DND-41 (cell line): Measurements from ENCODE around the gene OSBPL1A.

Experiments
- ATAC-seq: fragments of 200-7000 bp; cut with Tn5 transposase; 3 replicates; pipeline ENCODE4 v1.9.1; 2021; ENCODE audit warnings: low read depth; ENCODE audit not compliant: insufficient read depth
- DNase-seq: peaks from one replicate; pipeline ENCODE4 v3.0.0-alpha.2; 2020
- H2AFZ ChIP-seq: 2 replicates; pipeline ENCODE4 v1.6.0; 2012; ENCODE audit warnings: low read depth, low read length
- H3K27ac ChIP-seq: 2 replicates; pipeline ENCODE4 v1.5.1; 2012; ENCODE audit warnings: low read length, inconsistent platforms
- H3K27me3 ChIP-seq: fragments of 200-600 bp; sonication (generic); 2 replicates; pipeline ENCODE4 v1.6.0; 2012; ENCODE audit warnings: low read length, mild to moderate bottlenecking, inconsistent platforms; ENCODE audit not compliant: insufficient read depth, poor library complexity
- H3K36me3 ChIP-seq: 2 replicates; pipeline ENCODE4 v1.5.1; 2012; ENCODE audit warnings: low read length, inconsistent platforms; ENCODE audit not compliant: insufficient read depth
- H3K4me1 ChIP-seq: 2 replicates; pipeline ENCODE4 v1.5.1; 2012; ENCODE audit warnings: mild to moderate bottlenecking, low read length; ENCODE audit not compliant: insufficient read depth
- H3K4me2 ChIP-seq: 2 replicates; pipeline ENCODE4 v1.6.0; 2012; ENCODE audit warnings: mild to moderate bottlenecking, moderate library complexity, low read length, inconsistent platforms; ENCODE audit not compliant: insufficient read depth
- H3K4me3 ChIP-seq, 2 experiments: fragments of 200-600 bp in 1 of 2; shearing (Covaris generic) in 1 of 2; 2 replicates each; pipeline ENCODE4 v1.5.1; 2012 to 2016; ENCODE audit warnings: inconsistent platforms in 2 of 2, low read length in 2 of 2, mild to moderate bottlenecking in 2 of 2, low read depth in 1 of 2, moderate library complexity in 1 of 2
- H3K79me2 ChIP-seq: 2 replicates; pipeline ENCODE4 v1.6.0; 2012; ENCODE audit warnings: low read length, inconsistent platforms; ENCODE audit not compliant: insufficient read depth
- H3K9ac ChIP-seq: 2 replicates; pipeline ENCODE4 v1.6.0; 2012; ENCODE audit warnings: low read depth, mild to moderate bottlenecking, inconsistent platforms, low read length, moderate library complexity
- H3K9me3 ChIP-seq: 2 replicates; pipeline ENCODE4 v1.5.1; 2012; ENCODE audit warnings: low read length, moderate library complexity, mild to moderate bottlenecking, inconsistent platforms; ENCODE audit not compliant: insufficient read depth, severe bottlenecking
- H4K20me1 ChIP-seq: 2 replicates; pipeline ENCODE4 v1.6.0; 2012; ENCODE audit warnings: low read length; ENCODE audit not compliant: insufficient read depth
- CTCF ChIP-seq: IDR thresholded peaks from 2 replicates; pipeline ENCODE4 v1.5.1; 2012; ENCODE audit warnings: borderline replicate concordance, low read length, moderate library complexity, mild to moderate bottlenecking; ENCODE audit not compliant: poor library complexity, severe bottlenecking; ENCODE audit errors: extremely low read depth
- EZH2 ChIP-seq: IDR thresholded peaks from 3 replicates; pipeline ENCODE4 v1.6.1; 2012; ENCODE audit warnings: borderline replicate concordance, low read depth, mild to moderate bottlenecking, moderate library complexity, low read length, inconsistent platforms; ENCODE audit not compliant: severe bottlenecking

The OSBPL1A gene

GRCh38 chr18:24296276-24296675 is 101.3 kb downstream of the OSBPL1A start:
- TF ChIP-seq EZH2 (no peak), CTCF (no peak)
- ATAC-seq (no peak), DNase-seq (no peak)
- Histone ChIP-seq H3K9ac (no peak overlapping the region), H3K27ac (no peak overlapping the region), H2AFZ (no peak overlapping the region), H3K36me3 (no peaks in the 10 kb centered on the region), H3K4me2 (no peak overlapping the region), H4K20me1 (no peaks in the 10 kb centered on the region), H3K79me2 (no peaks in the 10 kb centered on the region), H3K9me3 (no peaks in the 10 kb centered on the region), H3K4me1 (no peaks in the 10 kb centered on the region), H3K4me3 (no peak overlapping the region), H3K27me3 (peaks cover 2% of the 10 kb centered on the region)

- no peak overlapping the region for H3K4me2 ChIP-seq
- no peaks in the 10 kb centered on the region for H3K9me3 ChIP-seq
- H2AFZ ChIP-seq, result no peak overlapping the region
- no peak overlapping the region for H3K4me3 ChIP-seq
- H3K27me3 ChIP-seq, result peaks cover 2% of the 10 kb centered on the region
- H3K36me3 ChIP-seq, result no peaks in the 10 kb centered on the region
- H3K4me1 ChIP-seq, result no peaks in the 10 kb centered on the region
- H3K79me2 ChIP-seq, result no peaks in the 10 kb centered on the region
- no peaks in the 10 kb centered on the region for H4K20me1 ChIP-seq
- no peak overlapping the region for H3K9ac ChIP-seq
- DNase-seq (no peak), ATAC-seq (no peak)
- H3K27ac ChIP-seq, result no peak overlapping the region
- no peak for TF ChIP-seq CTCF
Measured at GRCh38 chr18:24293254-24293653, 104.4 kb downstream of the OSBPL1A start.

- Histone ChIP-seq H4K20me1 (no peaks in the 10 kb centered on the region), H3K9me3 (no peaks in the 10 kb centered on the region), H3K27me3 (no peaks in the 10 kb centered on the region), H3K4me2 (no peak overlapping the region), H3K4me3 (no peak overlapping the region), H2AFZ (no peak overlapping the region), H3K79me2 (no peaks in the 10 kb centered on the region), H3K9ac (no peak overlapping the region), H3K27ac (no peak overlapping the region), H3K36me3 (no peaks in the 10 kb centered on the region), H3K4me1 (no peaks in the 10 kb centered on the region)
- ATAC-seq, result no peak
- TF ChIP-seq CTCF (no peak), EZH2 (no peak)
- no peak for DNase-seq
Measured at GRCh38 chr18:24278591-24278990, 119.0 kb downstream of the OSBPL1A start.

- H2AFZ ChIP-seq, result no peak overlapping the region
- no peaks in the 10 kb centered on the region for H3K79me2 ChIP-seq
- TF ChIP-seq EZH2 (no peak), CTCF (no peak)
- no peaks in the 10 kb centered on the region for H4K20me1 ChIP-seq
- ATAC-seq (no peak), DNase-seq (no peak)
- H3K4me2 ChIP-seq, result no peak overlapping the region
- no peaks in the 10 kb centered on the region for H3K36me3 ChIP-seq
- no peak overlapping the region for H3K9ac ChIP-seq
- H3K27ac ChIP-seq, result no peak overlapping the region
- H3K4me1 ChIP-seq, result no peaks in the 10 kb centered on the region
- no peaks in the 10 kb centered on the region for H3K27me3 ChIP-seq
- H3K4me3 ChIP-seq, result no peak overlapping the region
- no peaks in the 10 kb centered on the region for H3K9me3 ChIP-seq
Measured at GRCh38 chr18:24277516-24278195, 120.0 kb downstream of the OSBPL1A start.
